DND-41 (cell line): ENCODE measurements around the gene PARVA.

ENCODE experiments used
- ATAC-seq: fragments of 200-7000 bp; cut with Tn5 transposase; 3 replicates; pipeline ENCODE4 v1.9.1; 2021; ENCODE audit warnings: low read depth; ENCODE audit not compliant: insufficient read depth
- DNase-seq: peaks from one replicate; pipeline ENCODE4 v3.0.0-alpha.2; 2020
- H2AFZ ChIP-seq: 2 replicates; pipeline ENCODE4 v1.6.0; 2012; ENCODE audit warnings: low read depth, low read length
- H3K27ac ChIP-seq: 2 replicates; pipeline ENCODE4 v1.5.1; 2012; ENCODE audit warnings: low read length, inconsistent platforms
- H3K27me3 ChIP-seq: fragments of 200-600 bp; sonication (generic); 2 replicates; pipeline ENCODE4 v1.6.0; 2012; ENCODE audit warnings: low read length, mild to moderate bottlenecking, inconsistent platforms; ENCODE audit not compliant: insufficient read depth, poor library complexity
- H3K36me3 ChIP-seq: 2 replicates; pipeline ENCODE4 v1.5.1; 2012; ENCODE audit warnings: low read length, inconsistent platforms; ENCODE audit not compliant: insufficient read depth
- H3K4me1 ChIP-seq: 2 replicates; pipeline ENCODE4 v1.5.1; 2012; ENCODE audit warnings: mild to moderate bottlenecking, low read length; ENCODE audit not compliant: insufficient read depth
- H3K4me2 ChIP-seq: 2 replicates; pipeline ENCODE4 v1.6.0; 2012; ENCODE audit warnings: mild to moderate bottlenecking, moderate library complexity, low read length, inconsistent platforms; ENCODE audit not compliant: insufficient read depth
- H3K4me3 ChIP-seq, 2 experiments: fragments of 200-600 bp in 1 of 2; shearing (Covaris generic) in 1 of 2; 2 replicates each; pipeline ENCODE4 v1.5.1; 2012 to 2016; ENCODE audit warnings: inconsistent platforms in 2 of 2, low read length in 2 of 2, mild to moderate bottlenecking in 2 of 2, low read depth in 1 of 2, moderate library complexity in 1 of 2
- H3K79me2 ChIP-seq: 2 replicates; pipeline ENCODE4 v1.6.0; 2012; ENCODE audit warnings: low read length, inconsistent platforms; ENCODE audit not compliant: insufficient read depth
- H3K9ac ChIP-seq: 2 replicates; pipeline ENCODE4 v1.6.0; 2012; ENCODE audit warnings: low read depth, mild to moderate bottlenecking, inconsistent platforms, low read length, moderate library complexity
- H3K9me3 ChIP-seq: 2 replicates; pipeline ENCODE4 v1.5.1; 2012; ENCODE audit warnings: low read length, moderate library complexity, mild to moderate bottlenecking, inconsistent platforms; ENCODE audit not compliant: insufficient read depth, severe bottlenecking
- H4K20me1 ChIP-seq: 2 replicates; pipeline ENCODE4 v1.6.0; 2012; ENCODE audit warnings: low read length; ENCODE audit not compliant: insufficient read depth
- CTCF ChIP-seq: IDR thresholded peaks from 2 replicates; pipeline ENCODE4 v1.5.1; 2012; ENCODE audit warnings: borderline replicate concordance, low read length, moderate library complexity, mild to moderate bottlenecking; ENCODE audit not compliant: poor library complexity, severe bottlenecking; ENCODE audit errors: extremely low read depth
- EZH2 ChIP-seq: IDR thresholded peaks from 3 replicates; pipeline ENCODE4 v1.6.1; 2012; ENCODE audit warnings: borderline replicate concordance, low read depth, mild to moderate bottlenecking, moderate library complexity, low read length, inconsistent platforms; ENCODE audit not compliant: severe bottlenecking

PARVA gene

DNA sequence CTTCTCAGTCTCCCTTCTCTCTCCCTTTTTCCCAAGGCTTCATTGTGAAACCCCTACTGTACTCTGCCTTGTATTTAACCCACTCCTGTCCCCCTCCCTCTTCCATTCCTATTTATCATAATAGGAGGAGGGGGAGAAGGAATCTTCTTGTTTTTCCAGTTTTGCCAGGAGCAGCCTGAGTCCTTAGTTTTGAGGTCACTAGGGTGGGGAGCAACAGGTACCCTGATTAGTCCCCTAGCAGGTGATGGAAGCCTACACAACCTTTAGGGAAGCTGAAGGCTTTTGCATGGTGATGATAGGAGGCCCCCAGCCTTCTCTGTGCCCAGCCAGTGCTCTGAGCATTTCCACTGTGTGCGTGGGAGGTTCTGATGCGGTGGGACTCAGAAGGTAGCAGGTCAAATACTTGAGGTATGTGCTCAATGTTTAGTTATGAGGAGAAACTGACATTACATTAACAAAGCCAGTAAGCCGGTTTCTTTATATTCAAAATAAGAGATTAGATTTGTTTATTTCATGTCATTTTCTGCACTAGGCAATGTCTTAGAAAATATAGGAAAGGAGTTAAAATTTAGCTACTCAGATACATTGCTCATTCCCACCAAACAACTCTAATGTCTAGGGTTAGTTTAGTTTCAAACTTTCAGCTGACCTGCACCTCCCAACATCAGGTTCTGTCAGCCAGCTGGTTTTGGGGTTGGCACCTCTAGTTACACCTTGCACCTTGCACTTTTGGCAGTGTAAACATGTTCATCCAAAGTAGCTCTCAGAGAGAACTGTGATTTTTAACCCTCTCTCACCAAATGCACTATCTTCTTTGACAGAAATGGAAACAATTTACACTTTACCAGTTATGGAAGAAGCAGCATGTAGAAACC lies 26.0 kb downstream of the PARVA start:
- Histone ChIP-seq H3K27ac (no peak overlapping the region), H3K9ac (no peak overlapping the region), H3K4me3 (no peak overlapping the region), H3K36me3 (no peaks in the 10 kb centered on the region), H4K20me1 (no peaks in the 10 kb centered on the region), H3K27me3 (peaks cover 10% of the 10 kb centered on the region), H3K4me2 (no peak overlapping the region), H3K4me1 (no peaks in the 10 kb centered on the region), H2AFZ (no peak overlapping the region), H3K79me2 (no peaks in the 10 kb centered on the region), H3K9me3 (no peaks in the 10 kb centered on the region)
- ATAC-seq (no peak), DNase-seq (no peak)
- TF ChIP-seq CTCF (no peak), EZH2 (no peak)

- Histone ChIP-seq H3K79me2 (no peaks in the 10 kb centered on the region), H2AFZ (no peak overlapping the region), H4K20me1 (no peaks in the 10 kb centered on the region), H3K36me3 (no peaks in the 10 kb centered on the region), H3K9me3 (no peaks in the 10 kb centered on the region), H3K4me2 (no peak overlapping the region), H3K27me3 (peaks cover 10% of the 10 kb centered on the region), H3K4me1 (no peaks in the 10 kb centered on the region), H3K27ac (no peak overlapping the region), H3K9ac (no peak overlapping the region), H3K4me3 (no peak overlapping the region)
- no peak for TF ChIP-seq CTCF
- TF ChIP-seq EZH2: no peak
- DNase-seq: no peak
- ATAC-seq: no peak
Observed at GRCh38 chr11:12403997-12404350, 26.6 kb downstream of the PARVA start.

DNA sequence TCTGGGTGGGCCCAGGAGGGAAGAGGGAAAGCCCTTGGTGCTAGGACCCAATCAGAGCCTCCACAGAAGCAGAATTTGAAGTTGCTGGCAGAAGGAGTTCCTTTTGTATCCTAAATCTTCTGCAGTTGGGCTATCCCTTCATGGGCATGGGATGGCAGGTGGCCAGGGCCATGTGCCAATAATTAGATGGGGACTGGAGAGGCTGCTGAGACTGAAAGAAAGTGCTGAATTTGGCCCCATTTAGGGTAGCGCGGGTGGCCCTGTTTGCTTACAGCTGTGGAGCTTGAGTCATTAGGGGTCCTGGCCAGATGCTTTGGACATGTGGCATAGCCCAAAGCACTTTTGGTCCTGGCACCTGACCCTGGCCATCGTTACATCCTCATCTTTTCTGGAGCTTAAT lies 27.1 kb downstream of the PARVA start:
- ATAC-seq: no peak
- Histone ChIP-seq H3K4me2 (no peak overlapping the region), H3K9me3 (no peaks in the 10 kb centered on the region), H3K4me1 (no peaks in the 10 kb centered on the region), H3K27ac (no peak overlapping the region), H3K79me2 (no peaks in the 10 kb centered on the region), H3K4me3 (no peak overlapping the region), H3K9ac (no peak overlapping the region), H4K20me1 (no peaks in the 10 kb centered on the region), H2AFZ (no peak overlapping the region), H3K36me3 (no peaks in the 10 kb centered on the region), H3K27me3 (peaks cover 12% of the 10 kb centered on the region)
- TF ChIP-seq CTCF (no peak), EZH2 (no peak)
- DNase-seq: no peak
